ENCODE measurements around the gene RCOR2.

- TF ChIP-seq, protein P1, sequence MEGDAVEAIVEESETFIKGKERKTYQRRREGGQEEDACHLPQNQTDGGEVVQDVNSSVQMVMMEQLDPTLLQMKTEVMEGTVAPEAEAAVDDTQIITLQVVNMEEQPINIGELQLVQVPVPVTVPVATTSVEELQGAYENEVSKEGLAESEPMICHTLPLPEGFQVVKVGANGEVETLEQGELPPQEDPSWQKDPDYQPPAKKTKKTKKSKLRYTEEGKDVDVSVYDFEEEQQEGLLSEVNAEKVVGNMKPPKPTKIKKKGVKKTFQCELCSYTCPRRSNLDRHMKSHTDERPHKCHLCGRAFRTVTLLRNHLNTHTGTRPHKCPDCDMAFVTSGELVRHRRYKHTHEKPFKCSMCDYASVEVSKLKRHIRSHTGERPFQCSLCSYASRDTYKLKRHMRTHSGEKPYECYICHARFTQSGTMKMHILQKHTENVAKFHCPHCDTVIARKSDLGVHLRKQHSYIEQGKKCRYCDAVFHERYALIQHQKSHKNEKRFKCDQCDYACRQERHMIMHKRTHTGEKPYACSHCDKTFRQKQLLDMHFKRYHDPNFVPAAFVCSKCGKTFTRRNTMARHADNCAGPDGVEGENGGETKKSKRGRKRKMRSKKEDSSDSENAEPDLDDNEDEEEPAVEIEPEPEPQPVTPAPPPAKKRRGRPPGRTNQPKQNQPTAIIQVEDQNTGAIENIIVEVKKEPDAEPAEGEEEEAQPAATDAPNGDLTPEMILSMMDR (conservative IDR thresholded peaks at IDR 0.05 in 1 of 2, IDR thresholded peaks at IDR 0.05 in 1 of 2; ENCODE audit: extremely low read depth in 1 of 2, insufficient read depth in 1 of 2, low read depth in 1 of 2, low read length in 2 of 2) = peak; percentile 54 to 68
- no peak for TF ChIP-seq EZH2 (IDR thresholded peaks at IDR 0.05; ENCODE audit: borderline replicate concordance, low read length)
Measured at GRCh38 chr11:63945477-63946163, 28.7 kb upstream of the RCOR2 start.

All from mammary epithelial cell (primary cell).